Smooth muscle cell (in vitro differentiated cells): ENCODE data around the gene HPS3. TPM values are rescaled to one million over a fixed set of nuclear protein-coding genes. Genes with fewer than 3 reads are reported as not detected.
"Not testable (repeated sequence)": the region's sequence is repeated elsewhere in the genome, so short reads cannot be mapped to it uniquely, and the experiment has no call there.

Experiments
- DNase-seq: peaks from one replicate; lab custom pipeline; 2025; ENCODE audit not compliant: unreplicated experiment; lab: John Stamatoyannopoulos, UW
- H2AFZ ChIP-seq: fragments of 200-600 bp; sonication (generic); 2 replicates; pipeline ENCODE4 v1.6.0; 2016; ENCODE audit warnings: antibody characterized with exemption, low read depth, mild to moderate bottlenecking
- H3F3A ChIP-seq: fragments of 200-600 bp; sonication (generic); 2 replicates; pipeline ENCODE4 v1.6.0; 2017; ENCODE audit warnings: antibody characterized with exemption, low read depth
- H3K27ac ChIP-seq: fragments of 200-600 bp; sonication (generic); 2 replicates; pipeline ENCODE4 v1.5.1; 2016; ENCODE audit warnings: low read depth, mild to moderate bottlenecking
- H3K27me3 ChIP-seq: fragments of 200-600 bp; sonication (generic); 2 replicates; pipeline ENCODE4 v1.6.1; 2016; ENCODE audit warnings: low read depth, mild to moderate bottlenecking
- H3K36me3 ChIP-seq: fragments of 200-600 bp; sonication (generic); 2 replicates; pipeline ENCODE4 v1.5.1; 2016; ENCODE audit warnings: low read depth
- H3K4me1 ChIP-seq: fragments of 200-600 bp; sonication (generic); 2 replicates; pipeline ENCODE4 v1.5.1; 2016; ENCODE audit warnings: low read depth
- H3K4me2 ChIP-seq: fragments of 200-600 bp; sonication (generic); 2 replicates; pipeline ENCODE4 v1.6.0; 2016; ENCODE audit warnings: mild to moderate bottlenecking
- H3K4me3 ChIP-seq: fragments of 200-600 bp; sonication (generic); 2 replicates; pipeline ENCODE4 v1.5.1; 2016; ENCODE audit warnings: mild to moderate bottlenecking
- H3K79me2 ChIP-seq: fragments of 200-600 bp; sonication (generic); 2 replicates; pipeline ENCODE4 v1.6.0; 2016; ENCODE audit warnings: low read depth, mild to moderate bottlenecking
- H3K9ac ChIP-seq: fragments of 200-600 bp; sonication (generic); 2 replicates; pipeline ENCODE4 v1.6.0; 2016; ENCODE audit warnings: low read depth
- H3K9me3 ChIP-seq: fragments of 200-600 bp; sonication (generic); replicated peaks from 2 replicates; pipeline ENCODE4 v1.5.1; 2016; ENCODE audit warnings: low read depth
- H4K20me1 ChIP-seq: fragments of 200-600 bp; sonication (generic); 2 replicates; pipeline ENCODE4 v1.6.0; 2016; ENCODE audit warnings: low read depth
- CTCF ChIP-seq: fragments of 200-600 bp; sonication (generic); IDR thresholded peaks from 2 replicates; pipeline ENCODE4 v1.5.1; 2017; ENCODE audit warnings: borderline replicate concordance, mild to moderate bottlenecking, antibody characterized with exemption; ENCODE audit not compliant: insufficient read depth, poor library complexity, severe bottlenecking
- WGBS: methylation state at CpG from one replicate; pipeline ENCODE4 v1.1.7; 2016; ENCODE audit warnings: low lambda C conversion rate; 5-methylcytosine and 5-hydroxymethylcytosine counted together
- polyA plus RNA-seq: library from polyadenylated mRNA; unstranded; fragments of >200 nt; fragmentation: Nextera tagmentation; extraction: Ambion mirVana; gene quantifications from 2 replicates; pipeline ENCODE4 v1.2.1, GENCODE V29; 2016
- total RNA-seq: library from RNA; depleted of rRNA; stranded (reverse); fragments of >200 nt; gene quantifications from 2 replicates; pipeline ENCODE4 v1.2.3, GENCODE V29; 2014

Gene HPS3
- total and polyA plus RNA-seq, 2 experiments from 2014 or later, result 12.3 to 25.4 TPM

- H3K4me2 ChIP-seq, result no peak overlapping the region
- no peak overlapping the region for H3K4me3 ChIP-seq
- no peaks in the 10 kb centered on the region for H4K20me1 ChIP-seq
- H2AFZ ChIP-seq, result no peak overlapping the region
- H3K9ac ChIP-seq, result no peak overlapping the region
- H3K36me3 ChIP-seq, result no peaks in the 10 kb centered on the region
- no peaks in the 10 kb centered on the region for H3K79me2 ChIP-seq
- WGBS, result 100% methylated on average over 4 of the region's 4 CpGs
- DNase-seq, result no peak
- peaks cover 1% of the 10 kb centered on the region for H3K4me1 ChIP-seq
- H3K27ac ChIP-seq, result no peak overlapping the region
- no peaks in the 10 kb centered on the region for H3K9me3 ChIP-seq
- no peaks in the 10 kb centered on the region for H3K27me3 ChIP-seq
- TF ChIP-seq CTCF, result no peak
- H3F3A ChIP-seq, result no peaks in the 10 kb centered on the region
Measured at GRCh38 chr3:149095487-149095886, 34.0 kb upstream of the HPS3 start.

GRCh38 chr3:149097987-149098386 is 31.5 kb upstream of the HPS3 start:
- not testable (repeated sequence) for H3K4me2 ChIP-seq

DNA sequence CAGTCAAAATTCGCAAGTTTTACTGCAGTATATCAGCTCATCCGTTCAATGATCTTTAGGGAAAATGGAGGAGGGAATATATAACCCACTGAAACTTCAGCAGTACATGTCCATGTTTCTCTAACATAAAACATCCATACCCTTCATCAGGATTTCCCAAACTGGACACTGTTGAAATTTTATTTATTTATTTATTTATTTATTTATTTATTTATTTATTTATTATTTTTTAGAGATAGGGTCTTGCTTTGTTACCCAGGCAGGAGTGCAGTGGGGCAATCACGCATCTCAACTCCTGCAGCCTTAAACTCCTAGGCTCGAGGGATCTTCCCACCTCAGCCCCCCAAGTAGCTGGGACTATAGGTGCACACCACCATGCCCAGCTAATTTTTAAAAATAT is 28.3 kb upstream of the HPS3 start:
- no peak overlapping the region for H3K27ac ChIP-seq
- no peaks in the 10 kb centered on the region for H4K20me1 ChIP-seq
- no peaks in the 10 kb centered on the region for H3K4me1 ChIP-seq
- H3K4me3 ChIP-seq, result no peak overlapping the region
- H3K9ac ChIP-seq, result no peak overlapping the region
- TF ChIP-seq CTCF, result no peak
- no peaks in the 10 kb centered on the region for H3K79me2 ChIP-seq
- no peak overlapping the region for H2AFZ ChIP-seq
- no peaks in the 10 kb centered on the region for H3K36me3 ChIP-seq
- no peaks in the 10 kb centered on the region for H3K27me3 ChIP-seq
- 91% methylated on average over 4 of the region's 4 CpGs for WGBS
- H3K4me2 ChIP-seq, result no peak overlapping the region
- H3K9me3 ChIP-seq, result no peaks in the 10 kb centered on the region
- DNase-seq, result no peak
- H3F3A ChIP-seq, result no peaks in the 10 kb centered on the region

More at GRCh38 chr3:149097987-149098386, 31.5 kb upstream of the HPS3 start:
- not testable (repeated sequence) for H3F3A ChIP-seq, H3K79me2 ChIP-seq, H3K4me3 ChIP-seq, H3K9me3 ChIP-seq, DNase-seq, H2AFZ ChIP-seq, H3K36me3 ChIP-seq, H3K4me1 ChIP-seq, H3K27me3 ChIP-seq, H4K20me1 ChIP-seq, H3K27ac ChIP-seq, H3K9ac ChIP-seq
- 98% methylated on average over 14 of the region's 19 CpGs for WGBS

GRCh38 chr3:149101641-149102040 is 27.8 kb upstream of the HPS3 start:
- Histone ChIP-seq H3K27ac (no peak overlapping the region), H3K9ac (no peak overlapping the region), H2AFZ (no peak overlapping the region), H4K20me1 (no peaks in the 10 kb centered on the region), H3K4me2 (no peak overlapping the region), H3K36me3 (no peaks in the 10 kb centered on the region), H3K27me3 (no peaks in the 10 kb centered on the region), H3K4me3 (no peak overlapping the region), H3K4me1 (no peaks in the 10 kb centered on the region), H3F3A (no peaks in the 10 kb centered on the region), H3K9me3 (no peaks in the 10 kb centered on the region), H3K79me2 (no peaks in the 10 kb centered on the region)
- 94% methylated on average over 3 of the region's 3 CpGs for WGBS
- no peak for DNase-seq
- TF ChIP-seq CTCF, result no peak
